NCI-H2171 treated with DMSO at 0.1 percent for 48 hours (cell line): ENCODE measurements around the gene RRP8.

Experiments used
- DNase-seq: peaks from one replicate; lab custom pipeline; 2025; lab: John Stamatoyannopoulos, UW

RRP8 gene

DNA sequence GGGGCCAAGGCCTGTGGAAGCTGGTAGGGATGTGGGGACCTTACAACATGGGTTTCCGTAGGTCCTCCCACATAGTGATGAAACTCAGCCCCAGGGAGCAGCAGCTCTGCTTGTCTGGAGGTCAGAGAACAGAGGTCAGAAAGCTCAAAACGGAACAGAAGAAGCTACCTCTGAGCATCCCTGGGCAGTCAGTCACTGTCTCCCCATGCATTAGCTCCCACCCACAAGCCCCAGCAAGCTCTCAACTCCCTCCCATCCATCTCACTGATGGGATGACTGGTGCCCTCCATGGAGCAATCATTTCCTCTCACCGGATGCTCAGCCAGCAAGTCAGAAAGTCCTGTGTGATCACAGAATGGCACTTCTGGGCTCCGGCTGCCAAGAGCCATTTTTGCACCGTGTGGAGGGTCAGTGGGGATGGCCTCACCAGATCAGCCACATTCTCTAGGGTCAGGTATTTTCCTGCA, 13.9 kb upstream of the RRP8 start:
- no peak for DNase-seq

DNA sequence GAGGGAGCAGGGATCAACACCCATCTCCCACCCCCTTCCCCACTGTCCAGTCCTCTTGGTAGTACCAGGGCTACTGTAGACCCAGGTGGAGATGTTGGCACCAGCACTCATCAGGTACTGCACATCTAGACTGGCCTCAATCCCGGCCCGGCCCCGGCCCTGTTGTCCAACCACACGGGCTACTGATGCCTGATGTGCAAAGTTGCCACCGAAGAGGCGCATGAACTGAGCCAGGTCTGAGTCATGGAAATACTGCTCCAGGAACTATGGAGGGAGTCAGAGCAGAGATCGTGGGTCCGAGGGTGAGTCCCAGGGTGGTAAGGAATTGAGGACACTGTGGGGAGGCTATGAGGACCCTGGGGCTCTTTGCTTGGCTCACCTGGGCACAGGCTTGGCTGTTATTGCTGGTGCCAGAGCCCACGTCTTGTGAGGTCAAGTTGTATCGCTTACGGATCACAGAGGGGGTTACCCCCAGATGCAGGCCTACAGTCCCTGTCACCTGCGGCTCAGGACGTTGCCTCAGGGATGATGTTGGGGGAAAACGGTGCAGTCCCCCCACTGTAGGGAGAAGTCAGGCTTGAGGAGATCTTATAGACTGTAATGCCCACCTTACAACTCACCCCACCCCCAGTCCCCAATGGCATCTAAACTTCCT, 13.3 kb upstream of the RRP8 start:
- DNase-seq = no peak

DNA sequence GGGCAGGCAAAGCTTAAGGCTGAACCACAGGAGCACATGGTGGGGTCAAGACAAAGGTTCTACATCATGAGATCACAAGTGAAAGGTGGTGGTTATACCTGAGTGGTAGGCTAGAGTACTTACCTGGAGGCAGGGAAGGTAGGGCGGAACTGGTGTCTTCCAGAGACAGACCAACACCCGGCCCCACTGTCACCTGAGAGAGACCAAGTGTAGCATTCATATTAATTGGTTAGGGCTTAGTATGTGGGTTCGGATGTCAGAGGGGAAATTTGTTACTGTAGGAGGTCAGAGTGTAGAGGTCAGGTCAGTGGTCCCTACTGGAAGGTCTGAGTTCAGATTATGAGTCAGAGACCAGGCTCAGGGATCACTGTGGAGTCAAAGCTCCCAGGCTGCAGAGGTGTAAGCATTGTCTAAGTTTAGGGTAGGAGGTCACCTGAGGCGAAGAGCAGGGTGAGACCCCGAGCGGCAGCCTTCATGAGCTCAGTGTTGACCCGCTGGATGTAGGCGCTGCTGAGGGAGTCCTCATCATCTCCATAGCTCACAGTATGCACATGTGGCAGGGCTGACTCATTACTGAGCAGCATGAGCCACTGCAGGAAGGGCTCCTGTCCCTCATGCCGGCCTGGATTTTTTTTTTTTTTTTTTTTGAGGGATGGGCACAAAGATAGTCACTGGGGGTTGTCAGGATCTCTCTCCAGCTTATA, 12.6 kb upstream of the RRP8 start:
- no peak for DNase-seq

DNA sequence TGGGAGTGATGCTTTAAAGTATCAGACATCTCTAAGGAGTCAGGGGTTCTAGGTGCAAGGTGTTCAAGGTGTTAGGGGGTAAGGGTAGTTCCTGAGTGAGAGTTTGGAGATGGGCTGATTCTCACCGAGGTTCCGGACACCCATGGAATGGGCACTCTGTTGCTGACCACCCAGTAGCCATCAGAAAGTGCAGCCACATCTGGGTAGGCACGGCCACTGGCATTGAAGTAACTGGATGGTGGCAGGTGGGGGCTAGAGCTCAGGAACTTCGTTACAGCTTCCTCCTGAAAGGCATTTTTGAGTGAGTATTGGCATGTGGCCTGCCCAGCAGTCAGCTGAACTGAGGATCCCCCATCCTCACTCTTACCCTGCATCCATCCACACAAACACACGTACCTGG, 11.6 kb upstream of the RRP8 start:
- DNase-seq = no peak

DNA sequence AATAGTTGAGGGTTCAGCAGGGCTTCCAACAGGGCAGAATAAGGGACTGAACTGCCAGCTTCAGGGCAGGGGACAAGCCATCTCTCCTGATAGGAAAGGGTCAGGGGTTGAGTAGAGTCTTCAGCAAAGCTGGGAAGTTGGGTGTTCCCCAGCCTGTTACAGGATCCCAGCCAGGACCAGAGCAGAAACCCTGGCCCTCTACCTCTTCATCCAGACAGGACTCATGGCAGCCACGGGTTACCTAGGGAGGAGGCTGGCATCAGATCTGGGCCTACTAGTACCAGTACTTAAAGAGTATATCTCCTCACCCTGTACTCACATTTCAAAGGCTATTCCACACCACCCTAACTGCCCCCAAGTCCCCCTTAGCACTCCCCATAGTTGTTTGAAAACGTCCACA, 11.0 kb upstream of the RRP8 start:
- DNase-seq = no peak

DNA sequence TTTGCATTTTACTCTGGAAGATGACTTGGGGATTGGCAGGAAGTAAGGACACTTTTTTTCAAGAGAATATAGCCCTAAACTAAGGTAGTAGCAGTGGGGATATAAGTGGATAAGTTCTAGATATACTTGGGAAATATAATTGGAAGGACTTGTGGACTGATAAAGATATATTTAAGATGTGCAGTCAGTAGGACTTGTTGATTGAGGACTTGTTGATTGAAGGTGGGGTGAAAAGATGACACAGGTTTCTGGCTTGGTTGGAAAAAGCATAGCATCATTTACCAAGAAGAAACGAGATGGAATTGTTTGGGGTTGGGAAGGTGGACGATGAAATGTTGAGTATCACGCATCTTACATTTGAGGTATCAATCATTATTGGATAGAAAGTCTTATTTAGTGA, 10.1 kb upstream of the RRP8 start:
- no peak for DNase-seq

DNA sequence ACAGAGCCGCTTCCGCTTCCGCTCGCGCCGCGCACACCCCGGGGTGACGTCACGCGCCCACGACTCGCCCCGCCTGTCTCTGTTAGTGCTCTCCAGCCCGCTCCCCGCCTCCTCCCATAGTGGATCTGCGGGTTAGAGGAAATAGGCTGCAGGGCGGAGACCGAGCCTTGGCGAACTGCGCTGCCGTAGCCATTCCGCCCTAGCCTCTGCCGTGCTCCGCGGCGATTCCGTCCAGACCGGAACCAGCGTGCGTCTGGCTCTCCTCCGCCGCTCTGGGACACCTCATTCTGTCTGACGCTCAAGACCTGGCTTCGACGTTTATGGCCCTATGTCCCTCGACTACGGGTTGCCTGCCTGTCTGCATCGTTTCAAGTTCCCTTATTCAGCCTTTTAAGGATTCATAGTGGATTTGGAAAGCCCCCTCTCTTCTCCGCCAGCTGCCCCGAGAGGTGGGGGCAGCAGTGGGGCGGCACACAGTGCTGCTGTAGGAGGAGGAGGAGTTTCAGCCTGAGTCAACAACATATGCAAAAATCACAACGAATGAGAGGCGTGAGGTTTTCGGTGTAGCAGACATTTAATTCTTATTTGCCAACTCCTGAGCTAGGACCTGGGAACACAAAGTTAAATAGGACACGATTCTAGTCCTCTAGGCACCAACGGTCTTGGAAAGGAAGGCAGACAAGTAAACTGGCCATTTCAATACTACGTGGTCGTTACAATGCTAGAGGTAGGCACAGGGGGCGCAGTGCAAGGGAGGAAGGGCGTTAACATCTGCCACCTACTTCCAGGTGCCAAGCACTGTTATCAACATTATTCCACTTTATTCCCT, 9.0 kb upstream of the RRP8 start, which contains the start of gene TAF10:
Gene TAF10, minus strand, starts transcription at position 4 of the 829 bp plus-strand sequence. CDS start 27 bp downstream, outside the sequence.
- peak; percentile 84 for DNase-seq

DNA sequence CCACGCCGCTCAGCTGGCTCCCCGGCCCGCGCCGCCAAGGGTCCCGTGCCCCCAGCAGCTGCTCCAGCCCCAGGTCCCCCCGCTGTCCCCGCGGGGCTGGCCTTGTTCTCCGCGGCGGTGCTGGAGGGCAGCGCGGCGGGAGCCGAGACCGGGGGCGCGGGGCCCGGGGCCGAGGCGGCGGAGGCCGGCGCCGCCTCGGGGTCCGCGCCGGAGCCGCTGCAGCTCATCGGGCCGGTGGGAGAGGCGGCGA, 8.5 kb upstream of the RRP8 start:
- DNase-seq = no peak

DNA sequence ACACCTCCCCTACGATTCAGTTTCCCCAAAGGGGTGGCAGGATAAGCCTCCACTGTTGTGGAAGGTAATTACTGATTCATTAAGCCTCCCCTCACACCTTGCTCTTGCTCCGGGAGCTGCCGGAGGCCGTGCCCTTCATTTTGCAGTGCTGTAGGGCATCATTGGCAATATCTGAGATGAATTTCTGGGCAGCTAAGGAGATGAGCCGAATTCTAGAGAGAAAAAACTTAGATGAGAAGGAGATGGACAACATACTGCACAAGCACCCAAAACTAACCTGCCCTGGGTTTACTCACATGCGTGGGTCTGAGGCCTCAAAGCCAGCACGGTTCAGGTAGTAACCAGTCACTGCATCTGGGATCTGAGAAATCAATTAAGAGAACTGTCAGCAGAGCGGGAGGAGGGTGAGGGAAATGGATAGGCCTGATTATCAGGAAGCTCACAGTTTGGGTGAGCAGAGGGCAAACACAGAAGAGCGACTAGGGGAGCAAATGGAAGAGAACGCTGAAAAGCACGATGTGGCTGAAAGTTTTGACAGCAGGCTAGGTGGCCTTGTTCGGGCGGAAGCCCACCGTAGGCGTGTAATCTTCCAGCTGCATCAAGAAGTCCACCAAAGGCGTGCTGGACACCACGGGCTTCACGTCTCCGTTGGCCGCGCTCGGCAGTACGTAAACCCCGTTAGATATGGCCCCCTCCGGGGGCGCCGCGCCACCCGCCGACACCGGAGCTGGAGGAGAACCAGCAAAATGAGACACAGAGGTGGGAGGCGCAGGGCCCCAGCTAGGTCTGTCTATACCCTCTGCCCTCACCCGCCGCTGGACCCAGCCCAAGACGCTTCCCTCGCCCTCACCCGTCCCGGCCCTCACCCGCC, 7.9 kb upstream of the RRP8 start:
- DNase-seq = no peak

DNA sequence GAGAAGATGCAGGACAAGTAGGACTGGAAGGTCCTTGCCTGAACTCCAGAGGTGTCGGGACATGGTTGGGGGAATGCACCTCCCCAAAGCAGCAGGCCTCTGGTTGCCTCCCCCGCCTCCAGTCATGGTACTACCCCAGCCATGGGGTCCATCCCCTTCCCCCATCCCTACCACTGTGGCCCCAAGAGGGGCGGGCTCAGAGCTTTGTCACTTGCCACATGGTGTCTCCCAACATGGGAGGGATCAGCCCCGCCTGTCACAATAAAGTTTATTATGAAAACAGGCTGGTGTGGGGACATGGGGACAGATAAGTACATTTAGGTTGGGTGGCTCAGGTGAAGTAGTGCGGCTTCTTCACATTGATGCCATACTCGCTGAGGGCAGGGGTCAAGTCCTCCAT, 7.2 kb upstream of the RRP8 start:
- no peak for DNase-seq

DNA sequence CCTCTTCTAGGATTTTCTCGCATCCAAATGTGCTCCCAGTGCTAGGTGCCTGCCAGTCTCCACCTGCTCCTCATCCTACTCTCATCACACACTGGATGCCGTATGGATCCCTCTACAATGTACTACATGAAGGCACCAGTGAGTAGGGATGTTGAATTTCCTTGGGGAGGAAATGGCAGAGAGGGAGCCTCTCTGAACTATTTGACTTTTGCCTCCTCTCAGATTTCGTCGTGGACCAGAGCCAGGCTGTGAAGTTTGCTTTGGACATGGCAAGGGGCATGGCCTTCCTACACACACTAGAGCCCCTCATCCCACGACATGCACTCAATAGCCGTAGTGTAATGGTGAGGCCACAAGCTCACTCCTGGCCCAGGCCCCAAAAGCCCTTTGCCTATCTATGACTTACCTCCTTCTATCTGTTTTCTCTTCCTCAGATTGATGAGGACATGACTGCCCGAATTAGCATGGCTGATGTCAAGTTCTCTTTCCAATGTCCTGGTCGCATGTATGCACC, 6.1 kb upstream of the RRP8 start:
- no peak for DNase-seq

DNA sequence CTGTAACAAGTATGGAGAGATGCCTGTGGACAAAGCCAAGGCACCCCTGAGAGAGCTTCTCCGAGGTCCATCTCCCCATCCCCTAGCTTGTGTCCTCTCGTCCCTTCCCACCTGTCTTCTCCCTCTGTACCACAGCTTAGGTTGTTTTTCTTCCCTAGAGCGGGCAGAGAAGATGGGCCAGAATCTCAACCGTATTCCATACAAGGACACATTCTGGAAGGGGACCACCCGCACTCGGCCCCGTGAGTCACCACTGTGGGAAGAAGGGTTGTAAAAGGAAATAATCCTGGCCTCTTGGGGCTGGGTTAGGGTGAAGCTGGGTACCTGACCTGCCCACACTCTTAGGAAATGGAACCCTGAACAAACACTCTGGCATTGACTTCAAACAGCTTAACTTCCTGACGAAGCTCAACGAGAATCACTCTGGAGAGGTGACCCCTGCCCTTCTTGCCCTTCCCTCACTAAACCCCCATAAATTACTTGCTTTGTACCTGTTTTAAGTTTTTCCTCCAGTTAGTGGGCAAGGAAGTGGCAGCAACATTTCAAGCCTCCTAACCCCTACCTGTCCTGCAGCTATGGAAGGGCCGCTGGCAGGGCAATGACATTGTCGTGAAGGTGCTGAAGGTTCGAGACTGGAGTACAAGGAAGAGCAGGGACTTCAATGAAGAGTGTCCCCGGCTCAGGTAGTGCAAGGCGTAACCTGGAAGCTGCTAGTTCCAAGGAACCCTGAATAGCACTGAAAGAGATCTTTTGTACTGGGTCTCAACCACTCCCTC, 5.5 kb upstream of the RRP8 start:
- DNase-seq = no peak

DNA sequence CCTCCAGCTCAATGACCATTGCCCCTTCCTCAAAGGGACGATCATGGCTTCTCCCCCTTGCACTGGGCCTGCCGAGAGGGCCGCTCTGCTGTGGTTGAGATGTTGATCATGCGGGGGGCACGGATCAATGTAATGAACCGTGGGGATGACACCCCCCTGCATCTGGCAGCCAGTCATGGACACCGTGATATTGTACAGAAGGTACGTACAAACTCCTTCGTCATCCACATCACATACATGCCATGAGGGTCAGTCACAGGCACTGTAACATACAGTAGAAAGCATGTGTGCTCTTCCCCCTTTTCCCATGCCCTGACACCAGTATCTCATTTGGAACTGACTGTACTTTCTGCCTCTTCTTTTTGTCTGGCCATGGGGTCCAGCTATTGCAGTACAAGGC, 4.6 kb upstream of the RRP8 start:
- no peak for DNase-seq

DNA sequence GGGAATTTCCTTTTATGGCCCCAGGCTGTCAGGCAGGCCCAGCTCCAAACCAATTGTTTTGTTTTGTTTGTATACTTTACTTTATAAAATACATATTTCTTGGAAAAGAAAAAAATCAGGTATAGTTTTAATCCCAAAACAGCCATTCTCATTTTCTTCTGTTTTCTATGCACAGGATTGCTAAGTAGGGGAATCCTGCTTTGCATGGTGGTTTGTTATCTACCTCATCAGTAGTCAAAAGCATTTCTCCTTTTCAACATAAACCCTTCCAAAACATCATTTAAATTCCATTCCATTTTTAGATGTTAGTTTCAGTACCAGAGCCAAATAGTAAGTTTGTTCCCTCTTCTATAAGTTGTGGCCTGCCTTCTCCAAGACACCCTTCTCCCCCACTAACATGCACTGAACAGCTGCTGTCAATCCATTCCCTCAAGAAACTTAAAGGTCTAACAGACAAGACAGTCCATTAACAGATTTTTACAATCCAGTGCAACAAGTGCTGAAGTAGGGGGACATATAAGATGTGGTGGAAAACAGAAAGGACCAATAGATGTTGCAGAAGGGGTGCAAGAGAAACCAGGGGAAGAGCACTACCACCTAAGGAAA, 3.9 kb upstream of the RRP8 start:
- no peak for DNase-seq

DNA sequence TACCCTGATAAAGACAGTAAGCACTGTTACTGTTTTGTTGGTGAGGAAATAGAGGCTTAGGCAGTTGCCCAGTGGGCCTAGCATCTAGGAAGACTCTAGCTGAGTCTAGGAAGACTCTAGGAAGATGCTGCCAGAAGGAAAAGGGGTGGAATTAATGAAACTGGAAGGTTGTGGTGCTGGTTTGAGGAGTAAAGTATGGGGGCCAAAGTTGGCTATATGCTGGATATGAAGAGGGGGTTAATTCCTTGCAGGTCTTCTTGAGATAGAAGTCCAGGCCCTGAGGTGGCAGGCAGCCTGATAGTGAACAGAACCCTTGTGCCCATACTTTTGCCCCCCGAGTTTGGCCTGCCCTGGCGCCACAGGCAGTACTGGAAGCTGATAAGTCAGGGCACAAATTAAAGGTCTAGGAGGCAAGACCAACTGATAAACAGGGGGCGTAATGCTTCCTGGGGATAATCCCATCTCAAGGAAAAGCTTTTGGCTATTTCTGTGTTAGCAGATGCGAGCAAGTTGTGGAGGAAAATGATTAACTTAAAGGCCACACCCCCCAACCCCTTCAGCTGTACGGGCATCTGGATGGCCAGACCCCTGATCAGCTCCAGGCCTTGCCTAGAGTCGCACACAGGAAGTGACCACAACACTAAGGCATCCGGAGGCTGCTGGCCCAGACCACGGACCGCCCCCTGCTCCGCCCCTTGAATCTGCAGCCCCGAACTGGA, 3.2 kb upstream of the RRP8 start:
- DNase-seq = no peak

DNA sequence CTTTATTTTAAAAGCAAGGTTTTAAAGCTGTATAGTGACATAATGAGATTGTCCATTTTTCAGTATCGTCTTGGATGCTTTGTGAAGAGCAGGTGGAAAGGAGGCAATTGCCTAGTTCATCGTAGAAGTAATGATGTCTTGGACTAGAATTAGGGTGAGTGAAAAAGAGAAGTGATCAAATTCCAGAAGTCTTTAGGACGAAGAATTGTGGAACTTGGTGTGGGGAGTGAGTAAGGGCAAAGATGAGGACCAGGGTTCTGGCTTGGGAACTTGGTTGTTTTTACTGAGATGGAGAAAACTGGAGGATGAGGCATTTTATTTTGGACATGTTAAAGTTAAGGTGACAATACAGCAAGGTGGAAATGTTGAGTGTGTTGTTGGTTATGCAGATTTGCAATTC, 1.4 kb upstream of the RRP8 start:
- no peak for DNase-seq

DNA sequence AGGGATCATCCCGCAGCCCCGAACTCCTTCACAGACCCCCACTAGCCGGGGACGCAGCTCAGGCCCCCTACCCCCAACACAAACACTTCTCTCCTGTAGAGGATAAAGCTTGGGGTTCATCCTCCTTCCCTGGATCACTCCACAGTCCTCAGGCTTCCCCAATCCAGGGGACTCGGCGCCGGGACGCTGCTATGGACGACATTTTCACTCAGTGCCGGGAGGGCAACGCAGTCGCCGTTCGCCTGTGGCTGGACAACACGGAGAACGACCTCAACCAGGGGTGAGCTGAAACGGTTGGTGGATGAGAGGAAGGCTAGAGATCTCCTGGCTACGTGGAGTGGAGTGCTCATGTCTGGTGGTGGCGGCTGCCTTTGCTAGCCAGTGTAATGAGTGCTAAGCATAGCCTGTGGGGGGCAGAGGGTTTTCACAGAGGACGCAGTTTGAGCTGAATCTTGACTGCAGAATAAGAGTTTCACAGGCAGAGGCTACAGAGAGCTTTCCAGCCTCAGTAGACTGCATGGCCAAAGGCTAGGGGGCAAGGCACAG, 738 bp upstream of the RRP8 start:
- DNase-seq = no peak

DNA sequence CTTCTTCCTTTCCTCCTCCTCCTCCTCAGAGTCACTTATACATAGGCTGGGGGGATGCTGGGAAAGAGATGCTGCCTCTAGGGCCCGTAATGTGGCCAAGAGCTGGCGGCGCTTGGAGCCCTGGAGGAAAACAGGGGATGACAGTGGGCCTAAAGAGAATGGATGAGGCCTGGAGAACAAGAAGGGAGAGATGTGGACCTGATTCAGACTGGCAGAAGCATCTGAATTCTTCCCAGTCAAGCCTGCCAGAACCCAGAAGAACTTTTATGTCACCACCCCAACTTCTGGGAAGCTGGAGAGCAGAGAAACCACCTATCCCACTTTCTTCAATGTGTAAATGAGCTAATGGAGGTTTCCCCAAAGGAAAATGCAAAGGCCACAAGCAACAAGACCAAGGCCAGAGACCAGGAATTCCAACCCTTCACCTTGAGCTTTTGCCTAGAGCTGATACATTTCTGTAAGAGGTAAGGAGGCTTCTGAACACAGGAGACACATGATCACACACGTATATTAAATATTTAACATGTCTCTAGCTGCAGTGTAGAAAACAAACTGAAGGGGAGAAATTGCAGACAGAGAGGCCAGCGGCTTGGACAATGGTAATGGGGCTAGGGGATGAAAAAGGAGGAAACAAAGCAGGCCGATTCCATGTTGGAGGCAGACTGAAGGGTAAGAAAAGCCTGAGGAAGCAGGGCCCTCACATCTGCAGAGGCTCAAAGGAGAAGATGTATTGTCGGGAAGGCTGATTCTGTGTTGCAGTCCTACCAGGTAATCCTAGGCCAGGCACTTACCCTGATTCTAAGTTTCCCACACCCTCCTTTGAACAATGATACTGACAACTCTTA, 1.1 kb downstream of the RRP8 start:
- DNase-seq = no peak

DNA sequence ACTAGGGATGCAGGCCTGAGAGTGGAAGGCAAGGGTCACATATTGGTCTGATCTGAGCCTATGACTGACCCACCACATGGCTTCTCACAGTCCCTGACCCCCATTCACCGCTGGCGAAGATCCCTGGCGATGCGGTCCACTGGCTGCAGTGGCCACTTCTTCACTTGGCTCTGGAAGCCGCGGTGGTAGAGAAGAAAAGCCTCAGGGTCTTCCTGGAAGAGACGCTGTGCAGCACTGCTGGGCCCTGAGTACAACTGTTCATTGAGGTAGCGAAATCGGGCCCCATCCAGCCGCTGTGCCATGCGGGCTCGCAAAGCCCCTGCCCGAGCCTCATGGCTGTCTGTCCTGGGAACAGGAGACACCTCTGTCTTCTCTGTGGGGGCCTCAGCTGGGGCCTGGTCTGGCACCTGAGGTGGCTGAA, 2.4 kb downstream of the RRP8 start:
- no peak for DNase-seq
